ENCODE results near the gene GAS6. TPM values are rescaled to one million over a fixed set of nuclear protein-coding genes. Genes with fewer than 3 reads are reported as not detected.

The GAS6 gene
- total RNA-seq, 1 experiment from 2014 or later, result 20.9 TPM

- CTCF ChIA-PET, result interaction anchor here (0.7 kb wide), 1 partner anchor 67 kb away, joined by 3 read pairs; no protein-coding TSS in a partner anchor
- POLR2A ChIA-PET (ENCODE audit: unreplicated experiment), result no interaction called here
- ATAC-seq, result no peak
Observed at GRCh38 chr13:113887700-113888201, 23.9 kb upstream of the GAS6 start.

DNA sequence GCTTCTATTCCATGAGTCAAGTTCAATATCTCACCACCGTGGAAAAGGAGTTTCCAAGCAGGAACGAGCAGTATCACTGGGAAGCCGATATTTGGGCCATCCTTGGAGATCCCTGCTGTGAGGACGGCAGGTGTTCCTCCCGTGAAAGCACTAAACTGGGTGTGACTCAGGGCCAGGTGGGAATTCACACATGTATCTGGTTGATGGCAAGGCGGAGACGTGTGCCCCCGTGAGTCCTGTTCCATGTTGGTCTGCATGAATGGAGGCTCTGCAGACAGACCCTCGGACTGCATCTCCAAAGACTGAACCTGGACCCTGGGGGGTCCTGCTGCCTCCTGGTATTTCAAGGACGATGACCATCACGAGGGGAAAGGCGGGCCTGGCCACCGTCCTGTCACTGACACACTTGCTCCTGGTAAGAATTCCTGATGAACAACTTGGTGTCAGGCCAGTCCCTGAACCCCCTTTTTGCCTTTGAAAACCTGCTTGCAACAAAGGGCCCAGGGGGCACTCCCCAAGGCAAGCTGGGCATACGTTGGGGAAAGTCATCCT lies 22.8 kb upstream of the GAS6 start:
- TF ChIP-seq EZH2 (IDR thresholded peaks at IDR 0.05; ENCODE audit: low read length, unreplicated experiment) (no peak), CTCF (conservative IDR thresholded peaks at IDR 0.05; ENCODE audit: low read depth, low read length) (no peak), EZH2phosphoT487 (IDR thresholded peaks at IDR 0.05; ENCODE audit: borderline replicate concordance, low read length) (no peak)
- POLR2A ChIA-PET (ENCODE audit: unreplicated experiment), result no interaction called here
- Histone ChIP-seq H3K4me3 (ENCODE audit: low read length) (no peak overlapping the region), H3K27ac (ENCODE audit: low read length) (no peak overlapping the region), H3K4me2 (ENCODE audit: low read length) (no peak overlapping the region), H3K9ac (ENCODE audit: low read length) (no peak overlapping the region), H3K9me2 (replicated peaks; ENCODE audit: low read length) (no peaks in the 10 kb centered on the region), H4K20me1 (ENCODE audit: low read length) (no peaks in the 10 kb centered on the region), H3K27me3 (ENCODE audit: low read length) (no peaks in the 10 kb centered on the region), H3K9me3 (ENCODE audit: low read length) (no peaks in the 10 kb centered on the region), H3F3A (ENCODE audit: low read length, unreplicated experiment) (no peaks in the 10 kb centered on the region), H2AFZ (ENCODE audit: low read length) (no peak overlapping the region), H3K4me1 (ENCODE audit: insufficient read depth, low read length) (no peaks in the 10 kb centered on the region), H3K79me2 (ENCODE audit: low read length) (no peaks in the 10 kb centered on the region), H3K36me3 (ENCODE audit: low read depth, low read length) (no peaks in the 10 kb centered on the region)
- CTCF ChIA-PET, result no interaction called here
- no TSS peak for BruUV-seq (replicated peaks)
- ATAC-seq (no peak), DNase-seq (no peak)
- intact Hi-C loops (cut with micrococcal nuclease), result no loop called here

More at GRCh38 chr13:113887700-113888201, 23.9 kb upstream of the GAS6 start:
- no peak for TF ChIP-seq CTCF (conservative IDR thresholded peaks at IDR 0.05; ENCODE audit: low read depth, low read length)
- TF ChIP-seq EZH2phosphoT487 (IDR thresholded peaks at IDR 0.05; ENCODE audit: borderline replicate concordance, low read length), result no peak
- no peak for TF ChIP-seq EZH2 (IDR thresholded peaks at IDR 0.05; ENCODE audit: low read length, unreplicated experiment)
- H3K4me1 ChIP-seq (ENCODE audit: insufficient read depth, low read length), result no peaks in the 10 kb centered on the region
- no peaks in the 10 kb centered on the region for H4K20me1 ChIP-seq (ENCODE audit: low read length)
- H3K27me3 ChIP-seq (ENCODE audit: low read length), result no peaks in the 10 kb centered on the region
- H2AFZ ChIP-seq (ENCODE audit: low read length), result no peak overlapping the region
- no peaks in the 10 kb centered on the region for H3F3A ChIP-seq (ENCODE audit: low read length, unreplicated experiment)
- intact Hi-C loops (cut with micrococcal nuclease), result no loop called here
- no TSS peak for BruUV-seq (replicated peaks)
- no peak overlapping the region for H3K4me2 ChIP-seq (ENCODE audit: low read length)
- no peak overlapping the region for H3K4me3 ChIP-seq (ENCODE audit: low read length)
- 0 out of 2 replicates have a peak, but pooled peaks cover 4% of the 10 kb centered on the region for H3K9me3 ChIP-seq (ENCODE audit: low read length)
- no peaks in the 10 kb centered on the region for H3K36me3 ChIP-seq (ENCODE audit: low read depth, low read length)
- no peak overlapping the region for H3K27ac ChIP-seq (ENCODE audit: low read length)
- no peak for DNase-seq
- no peak overlapping the region for H3K9ac ChIP-seq (ENCODE audit: low read length)
- H3K79me2 ChIP-seq (ENCODE audit: low read length), result no peaks in the 10 kb centered on the region
- H3K9me2 ChIP-seq (replicated peaks; ENCODE audit: low read length), result no peaks in the 10 kb centered on the region

- Histone ChIP-seq H3K9me3 (ENCODE audit: low read length) (no peaks in the 10 kb centered on the region), H3K4me1 (ENCODE audit: insufficient read depth, low read length) (no peaks in the 10 kb centered on the region), H4K20me1 (ENCODE audit: low read length) (no peaks in the 10 kb centered on the region), H3K4me3 (ENCODE audit: low read length) (no peak overlapping the region), H3K4me2 (ENCODE audit: low read length) (no peak overlapping the region), H3F3A (ENCODE audit: low read length, unreplicated experiment) (no peaks in the 10 kb centered on the region), H3K9ac (ENCODE audit: low read length) (no peak overlapping the region), H3K36me3 (ENCODE audit: low read depth, low read length) (no peaks in the 10 kb centered on the region), H2AFZ (ENCODE audit: low read length) (no peak overlapping the region), H3K79me2 (ENCODE audit: low read length) (no peaks in the 10 kb centered on the region), H3K27me3 (ENCODE audit: low read length) (no peaks in the 10 kb centered on the region), H3K9me2 (replicated peaks; ENCODE audit: low read length) (no peaks in the 10 kb centered on the region), H3K27ac (ENCODE audit: low read length) (no peak overlapping the region)
- BruUV-seq (replicated peaks), result no TSS peak
- intact Hi-C loops (cut with micrococcal nuclease), result no loop called here
- DNase-seq, result no peak
- no peak for TF ChIP-seq EZH2 (IDR thresholded peaks at IDR 0.05; ENCODE audit: low read length, unreplicated experiment)
- no peak for TF ChIP-seq EZH2phosphoT487 (IDR thresholded peaks at IDR 0.05; ENCODE audit: borderline replicate concordance, low read length)
- no peak for TF ChIP-seq CTCF (conservative IDR thresholded peaks at IDR 0.05; ENCODE audit: low read depth, low read length)
- ChIA-PET POLR2A (ENCODE audit: unreplicated experiment) (no interaction called here), CTCF (no interaction called here)
- ATAC-seq, result no peak
Observed at GRCh38 chr13:113884821-113885220, 20.9 kb upstream of the GAS6 start.
